Effector CD8-positive, alpha-beta T cell (primary cell): Measurements from ENCODE around the gene FRMD4A.
"Not testable (repeated sequence)": the region's sequence is repeated elsewhere in the genome, so short reads cannot be mapped to it uniquely, and the experiment has no call there.

ENCODE experiments used
- DNase-seq: peaks from one replicate; lab custom pipeline; 2025; lab: John Stamatoyannopoulos, UW

FRMD4A gene

DNA sequence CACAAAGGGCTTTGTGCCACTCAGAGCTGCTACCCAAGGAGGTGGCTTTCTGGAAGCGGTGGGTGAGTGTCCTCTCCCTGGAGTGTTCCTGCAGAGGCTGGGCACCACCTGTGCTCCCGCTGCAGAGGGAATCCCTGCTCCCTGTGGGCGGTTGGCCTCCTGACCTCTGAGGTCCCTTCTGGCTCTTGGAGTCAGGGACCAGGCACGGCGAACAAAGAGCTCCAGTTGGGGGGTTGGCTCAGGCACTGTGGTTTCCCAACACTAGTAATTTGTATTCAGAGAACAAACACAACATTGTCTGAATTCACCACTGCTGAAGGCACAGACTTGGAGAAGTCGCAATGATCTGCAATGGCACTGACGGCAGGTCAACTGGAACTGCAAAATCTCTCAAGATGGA is 415.0 kb downstream of the FRMD4A start:
- no peak for DNase-seq

DNA sequence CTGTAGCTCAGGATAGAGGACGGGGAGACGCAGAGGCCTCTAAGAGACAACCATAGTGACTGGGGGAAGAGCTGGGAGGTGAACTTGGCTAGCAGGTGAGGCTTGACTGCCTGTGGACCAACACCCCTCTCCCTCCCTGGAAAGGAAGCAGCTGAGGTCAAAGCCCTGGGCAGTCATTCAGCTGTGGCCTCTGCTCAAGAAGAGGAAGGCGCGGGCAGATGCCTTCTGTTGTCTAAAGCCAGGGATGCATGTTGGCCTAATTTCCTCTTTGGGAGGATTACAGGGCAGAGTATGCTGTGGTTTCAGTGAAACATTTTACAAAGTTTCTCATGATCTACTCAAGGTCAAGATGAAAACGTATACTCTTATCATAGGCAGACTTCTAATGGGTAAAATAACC is 416.8 kb downstream of the FRMD4A start:
- DNase-seq: no peak

DNA sequence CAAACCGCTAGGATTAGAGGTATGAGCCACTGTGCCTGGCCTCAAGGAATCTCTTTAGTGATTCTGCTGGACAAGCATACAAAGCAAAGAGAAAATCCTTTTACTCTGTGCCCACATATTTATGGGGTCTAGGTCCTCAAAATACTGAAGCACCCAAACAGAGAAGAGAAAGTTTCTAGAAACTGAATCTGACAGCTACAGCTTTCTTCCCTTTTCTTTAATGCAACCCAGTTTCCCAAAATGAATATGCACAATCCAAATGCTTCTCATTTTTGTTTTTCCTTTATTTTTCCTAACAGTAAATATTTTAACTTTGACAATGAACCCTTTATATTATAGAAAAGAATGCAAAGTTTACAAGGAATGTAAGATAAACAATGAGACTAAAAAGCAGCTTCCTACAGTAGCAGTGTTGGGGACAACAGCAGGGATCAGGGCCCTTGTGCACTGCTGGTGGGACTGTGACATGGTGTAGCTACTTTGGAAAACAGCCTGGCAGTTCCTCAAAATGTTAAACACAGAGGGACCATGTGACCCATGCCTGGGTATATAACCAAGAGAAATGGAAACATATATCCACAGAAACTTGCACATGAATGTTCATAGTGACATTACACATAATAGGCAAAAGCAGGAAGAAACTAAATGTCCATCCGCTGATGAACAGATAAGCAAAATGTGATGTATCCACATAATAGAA is 418.8 kb downstream of the FRMD4A start:
- DNase-seq: no peak

DNA sequence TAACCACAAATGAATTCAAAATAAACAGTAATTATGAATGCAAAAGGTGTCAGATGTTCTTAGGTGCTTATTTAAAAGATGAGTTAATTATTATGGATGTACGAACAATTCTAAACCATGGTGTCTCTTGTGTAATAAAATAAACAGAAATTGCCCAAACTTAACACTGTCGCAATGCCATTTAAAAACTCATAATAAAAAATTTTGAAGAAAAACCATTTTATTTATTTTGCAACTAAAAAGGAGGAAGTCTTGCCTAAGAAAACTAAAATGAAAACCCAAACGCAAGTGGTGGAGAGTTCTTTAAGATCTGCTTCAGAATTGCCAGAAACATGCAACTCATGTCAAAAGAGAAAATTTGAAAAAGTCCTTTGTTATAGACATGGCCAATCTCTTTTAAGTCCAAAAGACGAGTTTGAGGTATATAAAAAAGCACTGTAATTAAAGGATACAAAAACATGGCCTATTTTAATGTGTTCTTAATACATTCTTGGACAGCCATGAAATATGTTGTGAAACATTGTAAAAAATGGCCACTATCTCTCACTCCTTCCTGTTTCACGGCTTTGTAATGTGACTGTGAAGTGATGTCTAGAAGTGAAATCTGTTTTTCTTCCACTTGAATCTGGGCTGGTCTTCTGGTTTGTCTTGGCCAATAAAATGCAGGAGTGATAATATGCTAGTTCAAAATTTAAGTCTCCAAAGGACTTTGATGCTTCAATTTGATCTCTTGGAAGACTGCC is 421.0 kb downstream of the FRMD4A start:
- DNase-seq: no peak

DNA sequence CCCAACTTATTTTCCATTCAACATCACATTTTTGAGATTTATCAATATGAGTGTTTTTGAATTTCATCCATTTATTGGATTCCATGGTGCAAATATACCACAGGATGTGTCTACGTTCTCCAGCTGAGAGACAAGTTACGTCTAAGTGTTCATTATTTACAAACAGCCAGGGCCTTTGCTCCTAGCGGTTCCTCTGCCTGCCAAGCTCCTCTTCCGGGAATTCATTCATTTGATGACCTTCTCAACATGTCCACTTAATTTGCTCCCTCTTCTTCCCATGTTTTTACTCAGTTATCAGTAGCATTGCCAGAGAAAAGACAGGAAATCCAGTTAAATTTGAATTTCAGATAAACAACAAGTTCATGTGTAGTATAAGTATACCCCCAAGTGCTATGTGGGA is 422.2 kb downstream of the FRMD4A start:
- DNase-seq: no peak

DNA sequence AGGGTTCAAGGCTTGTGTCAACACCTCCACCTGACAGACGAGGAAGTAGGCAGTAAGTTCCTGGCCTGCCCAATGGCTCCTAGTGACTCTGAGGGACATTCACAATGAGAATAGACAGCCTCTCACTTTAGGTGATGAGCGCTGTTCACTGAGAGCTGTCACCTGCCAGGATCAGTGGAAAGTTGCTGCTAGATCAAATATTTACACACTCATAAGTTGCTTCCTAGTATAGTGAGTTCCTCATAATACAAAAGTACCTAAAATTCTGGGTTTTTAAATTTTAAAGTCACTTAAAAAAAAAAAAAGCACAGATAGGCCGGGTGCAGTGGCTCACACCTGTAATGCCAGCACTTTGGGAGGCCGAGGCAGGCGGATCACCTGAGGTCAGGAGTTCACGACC is 423.2 kb downstream of the FRMD4A start:
- DNase-seq: no peak

DNA sequence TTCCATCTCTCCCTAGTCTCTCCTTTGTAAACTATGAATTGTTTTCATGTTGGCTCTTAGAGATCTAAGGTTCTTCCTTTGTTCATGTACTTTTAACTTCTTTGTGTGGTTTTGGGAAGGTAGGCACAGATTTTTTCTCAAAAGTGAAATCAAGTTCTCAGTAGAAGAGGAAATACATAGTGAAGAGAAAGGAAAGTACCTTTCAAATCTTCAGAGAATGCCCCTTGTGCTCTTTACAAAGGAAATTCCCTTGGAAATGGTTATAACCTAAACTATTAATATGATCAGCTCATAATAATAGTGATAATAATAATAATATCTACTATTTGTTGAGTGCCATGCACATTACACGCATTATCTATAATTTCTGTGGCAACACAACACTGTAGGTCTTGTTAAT is 425.4 kb downstream of the FRMD4A start:
- DNase-seq: no peak

DNA sequence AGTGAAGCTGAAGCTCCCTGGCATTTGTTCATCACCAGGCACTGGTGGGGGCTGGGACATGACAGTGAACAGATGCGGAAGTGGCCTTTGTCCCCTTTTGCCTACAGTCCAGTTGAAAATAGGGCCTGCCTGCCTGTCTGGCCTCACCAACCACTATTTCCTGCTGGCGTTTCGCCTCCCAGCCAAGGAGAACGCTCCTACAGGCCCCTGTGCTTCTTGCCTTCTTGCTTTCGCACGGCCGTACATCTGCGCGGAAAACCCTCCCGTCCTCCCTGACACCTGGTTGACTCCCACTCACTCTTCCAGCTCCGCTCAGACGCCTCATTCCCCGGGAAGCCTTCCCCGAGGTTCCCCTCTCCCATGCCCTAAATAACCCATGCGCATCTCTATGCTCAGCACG is 426.7 kb downstream of the FRMD4A start:
- DNase-seq: no peak

DNA sequence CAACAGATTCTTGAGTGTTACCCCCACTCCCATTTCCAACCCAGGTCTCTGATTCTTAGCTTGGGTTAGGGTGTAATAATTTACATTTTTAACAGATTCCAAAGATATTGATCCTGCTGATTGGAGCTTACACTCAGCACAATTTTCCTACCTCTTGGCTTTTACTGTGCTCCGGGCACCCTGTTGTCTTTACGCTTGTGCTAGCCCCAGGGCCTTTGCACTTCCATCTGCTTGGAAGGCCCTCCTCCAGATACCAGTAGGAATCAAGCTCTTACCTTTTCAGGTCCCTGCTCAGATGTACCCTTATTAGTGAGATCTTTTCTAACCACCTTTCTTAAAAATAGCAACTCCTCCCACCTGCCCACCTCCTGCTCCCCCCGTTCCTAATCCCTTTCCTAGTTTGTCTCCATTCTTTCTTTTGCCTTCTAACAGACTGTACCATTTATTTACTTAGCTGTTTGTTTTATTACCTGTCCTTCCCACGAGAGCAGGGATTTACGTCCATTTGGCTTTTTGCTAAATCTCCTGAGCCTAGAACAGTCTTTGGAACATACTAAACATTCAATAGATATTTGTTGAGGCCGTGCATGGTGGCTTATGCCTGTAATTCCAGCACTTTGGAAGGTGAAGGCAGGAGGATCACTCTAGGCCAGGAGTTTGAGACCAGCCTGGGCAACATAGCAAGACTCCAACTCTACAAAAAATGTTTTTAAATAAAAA is 427.7 kb downstream of the FRMD4A start:
- no peak for DNase-seq

DNA sequence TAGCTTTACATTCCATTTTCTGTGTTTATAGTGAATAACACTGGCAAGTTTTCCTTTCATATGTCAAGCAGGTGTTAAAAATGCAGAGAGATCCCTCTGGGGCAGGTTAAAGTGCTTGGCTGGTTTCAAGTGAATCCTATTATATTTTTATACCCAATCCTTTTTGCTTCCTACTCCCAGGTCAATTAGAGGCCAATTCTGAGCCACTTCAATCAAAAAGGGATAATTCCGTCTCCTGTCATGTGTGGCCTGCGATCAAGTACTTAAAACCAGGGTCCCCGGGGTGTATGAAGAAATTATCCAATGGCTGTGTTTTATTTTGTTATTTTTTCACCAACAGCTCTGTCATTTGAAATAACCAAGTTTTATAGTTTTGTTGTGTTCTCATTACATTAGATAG is 430.8 kb downstream of the FRMD4A start:
- no peak for DNase-seq

DNA sequence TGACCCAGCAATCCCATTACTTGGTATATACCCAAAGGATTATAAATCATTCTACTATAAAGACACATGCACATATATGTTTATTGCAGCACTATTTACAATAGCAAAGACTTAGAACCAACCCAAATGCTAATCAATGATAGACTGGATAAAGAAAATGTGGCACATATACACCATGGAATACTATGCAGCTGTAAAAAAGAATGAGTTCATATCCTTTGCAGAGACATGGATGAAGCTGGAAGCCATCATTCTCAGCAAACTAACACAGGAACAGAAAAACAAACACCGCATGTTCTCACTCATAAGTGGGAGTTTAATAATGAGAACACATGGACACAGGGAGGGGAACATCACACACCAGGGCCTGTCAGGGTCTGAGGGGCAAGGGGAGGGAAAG is 434.6 kb downstream of the FRMD4A start:
- not testable (repeated sequence) for DNase-seq

DNA sequence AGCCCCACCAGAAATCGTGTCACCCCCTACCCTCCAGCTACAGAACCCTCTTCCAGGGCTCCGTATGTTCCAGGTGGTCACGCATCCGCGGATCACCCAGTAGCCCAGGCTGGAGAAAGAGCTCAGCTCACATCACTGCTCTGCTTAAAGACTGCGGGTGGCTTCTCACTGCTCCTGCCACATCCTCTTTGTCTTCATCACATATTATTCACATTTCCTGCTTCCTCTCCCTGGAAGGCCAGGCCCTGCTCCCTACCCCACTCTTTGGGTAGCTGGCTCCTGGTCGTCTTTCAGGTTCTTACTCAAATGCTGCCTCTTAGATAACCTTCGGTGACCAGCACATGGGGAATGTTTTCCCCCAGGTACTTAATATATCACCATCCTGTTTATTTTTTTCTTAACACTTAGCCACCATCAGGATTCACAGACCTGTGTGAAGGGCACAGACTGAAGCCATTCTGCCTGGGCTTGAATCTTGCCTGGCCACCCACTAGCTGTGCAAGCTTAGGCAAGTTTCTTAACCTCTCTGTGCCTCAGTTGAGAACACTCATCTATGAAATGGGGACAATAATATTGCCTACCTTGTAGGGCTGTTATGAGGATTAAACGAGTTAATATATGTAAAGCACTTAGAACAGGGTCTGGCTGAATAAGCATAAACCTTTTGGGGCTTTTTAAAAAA is 436.2 kb downstream of the FRMD4A start:
- no peak for DNase-seq

DNA sequence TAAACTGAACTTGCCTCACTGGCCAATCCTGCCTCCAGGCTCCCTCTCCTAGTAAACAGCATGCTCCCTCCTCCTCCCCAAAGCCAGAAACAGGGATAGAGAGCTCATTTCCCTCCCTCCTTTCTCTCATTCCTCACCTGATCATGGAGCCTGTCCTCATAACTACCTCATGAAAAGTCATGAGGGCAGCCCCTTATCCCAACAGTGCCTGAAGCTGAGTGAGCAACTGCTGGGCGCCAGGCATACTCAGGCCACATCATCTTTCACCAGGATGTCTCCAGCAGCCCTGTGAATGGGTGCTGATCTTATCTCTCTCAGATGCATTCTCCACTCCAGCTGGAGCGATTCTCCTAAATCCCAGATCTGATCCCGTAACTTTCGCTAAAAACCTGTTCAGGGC is 436.8 kb downstream of the FRMD4A start:
- DNase-seq: no peak

DNA sequence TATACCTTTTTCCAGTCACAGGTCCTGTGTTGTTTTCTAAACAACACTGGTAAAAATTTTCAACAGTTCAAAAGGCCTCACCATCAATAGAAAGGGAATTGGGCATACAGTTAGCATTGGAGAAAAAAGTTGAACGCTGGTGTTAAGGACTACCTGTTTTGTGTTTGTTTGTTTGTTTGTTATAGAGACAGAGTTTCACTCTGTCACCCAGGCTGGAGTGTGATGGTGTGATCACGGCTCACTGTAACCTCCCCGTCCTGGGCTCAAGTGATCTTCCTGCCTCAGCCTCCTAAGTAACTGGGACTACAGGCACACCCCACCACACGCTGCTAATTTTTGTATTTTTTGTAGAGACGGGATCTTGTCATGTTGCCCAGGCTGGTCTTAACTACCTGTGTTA is 437.9 kb downstream of the FRMD4A start:
- DNase-seq: no peak

DNA sequence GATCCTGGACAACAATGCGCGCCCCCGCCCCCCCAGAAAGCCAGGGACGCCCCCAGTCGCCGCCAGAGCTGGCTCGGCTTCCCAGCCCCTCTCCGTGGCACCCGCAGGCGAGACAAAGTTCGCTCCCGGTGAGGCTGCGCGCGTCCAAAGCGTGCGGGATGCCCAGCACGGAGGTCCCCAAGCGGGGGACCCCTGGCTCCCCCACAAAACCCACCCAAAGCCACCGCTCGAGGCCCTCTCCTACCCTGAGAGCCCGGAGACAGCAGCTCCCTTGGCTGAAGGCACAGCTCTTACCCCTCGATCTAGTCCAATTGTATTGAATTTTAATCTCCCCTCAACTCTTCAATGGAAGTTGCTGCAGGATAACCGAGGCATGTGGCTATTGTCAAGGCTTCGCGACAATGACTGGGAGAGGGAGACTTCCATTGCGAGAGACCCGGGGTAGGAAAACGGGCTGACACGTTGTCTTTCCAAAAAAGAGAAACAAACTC is 438.7 kb downstream of the FRMD4A start:
- no peak for DNase-seq

DNA sequence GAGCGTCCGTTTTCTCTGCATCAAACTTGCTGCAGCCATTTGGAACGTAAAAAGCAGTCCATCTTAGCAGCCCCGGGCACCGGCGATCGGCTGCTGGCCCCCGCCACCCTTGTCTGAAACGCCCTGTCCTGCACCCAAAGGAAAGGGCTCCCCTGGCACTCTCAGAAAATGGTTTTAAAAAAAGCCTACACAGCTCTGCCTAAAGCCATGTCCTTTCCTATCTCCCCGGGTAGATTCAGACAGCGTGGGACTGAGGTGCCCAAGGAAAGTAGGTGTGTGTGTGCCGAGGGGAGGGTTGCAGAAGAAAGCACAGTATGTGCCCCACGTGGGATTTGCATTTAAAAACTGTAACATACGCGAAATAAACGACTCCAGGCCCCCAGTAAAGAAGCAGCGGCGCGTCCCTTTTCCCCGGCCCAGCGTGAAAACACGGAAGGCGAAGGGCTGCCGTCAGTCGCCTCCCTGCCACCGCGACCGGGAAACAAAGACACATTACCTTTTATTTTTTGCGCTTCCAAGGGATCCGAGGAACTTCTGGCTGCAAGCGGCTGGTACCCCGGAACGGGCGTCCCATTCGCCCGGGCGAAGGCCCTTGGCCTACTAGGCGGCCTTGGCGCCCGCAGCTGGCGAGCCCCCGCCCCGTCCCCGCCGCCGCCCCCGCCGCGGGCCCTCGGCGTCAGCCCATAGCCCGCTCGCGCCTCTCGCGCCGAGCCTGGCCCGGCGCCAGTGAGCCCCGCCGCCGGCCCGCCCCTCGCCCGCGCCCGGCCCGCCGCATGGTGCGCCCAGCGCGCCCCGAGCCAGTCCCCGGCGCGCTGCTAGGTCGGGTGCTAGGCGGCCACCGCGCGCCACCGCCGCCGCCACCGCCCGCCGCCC is 439.4 kb downstream of the FRMD4A start:
- no peak for DNase-seq

DNA sequence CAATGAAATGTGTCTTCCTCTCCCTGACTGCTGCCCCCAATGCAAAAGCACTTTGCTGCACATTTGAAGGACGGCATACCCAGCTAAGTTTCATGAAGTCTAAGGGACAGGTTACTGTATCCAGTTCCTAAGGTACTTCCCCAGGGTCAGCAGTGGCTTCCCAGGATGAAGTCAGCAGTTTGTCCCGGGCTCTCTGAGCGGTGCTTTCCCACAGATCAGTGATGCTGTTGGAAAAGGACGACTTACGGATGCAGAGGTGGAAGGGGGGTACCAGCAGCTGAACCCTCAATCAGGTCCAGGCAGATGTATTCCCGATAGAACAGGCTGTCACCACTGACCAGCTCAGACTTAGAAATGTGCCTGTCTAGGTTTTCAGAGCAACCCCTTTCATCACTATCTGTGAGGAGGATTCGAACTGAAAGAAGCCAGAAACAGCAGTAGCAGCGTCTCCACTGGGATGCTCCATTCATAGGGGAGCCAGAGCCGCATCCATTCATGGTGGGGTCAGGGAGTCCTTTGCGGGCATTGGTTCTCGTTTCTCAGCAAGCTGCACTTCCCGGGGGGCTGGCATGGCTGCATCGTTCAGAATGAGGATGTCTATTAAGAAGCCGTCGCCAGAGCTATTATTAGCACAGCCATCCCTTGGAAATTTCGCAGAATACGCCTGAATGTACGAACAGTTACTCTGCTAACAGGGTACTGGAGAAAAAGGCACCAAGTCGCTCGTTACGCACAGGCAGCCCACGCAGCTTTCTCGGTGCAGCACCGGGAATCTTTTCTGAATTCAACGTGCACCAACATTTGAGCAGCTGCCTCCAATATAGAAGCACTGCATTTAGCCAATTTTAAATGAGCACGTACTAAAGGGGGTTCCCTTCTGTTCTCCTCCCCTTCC is 440.2 kb downstream of the FRMD4A start:
- DNase-seq: no peak

DNA sequence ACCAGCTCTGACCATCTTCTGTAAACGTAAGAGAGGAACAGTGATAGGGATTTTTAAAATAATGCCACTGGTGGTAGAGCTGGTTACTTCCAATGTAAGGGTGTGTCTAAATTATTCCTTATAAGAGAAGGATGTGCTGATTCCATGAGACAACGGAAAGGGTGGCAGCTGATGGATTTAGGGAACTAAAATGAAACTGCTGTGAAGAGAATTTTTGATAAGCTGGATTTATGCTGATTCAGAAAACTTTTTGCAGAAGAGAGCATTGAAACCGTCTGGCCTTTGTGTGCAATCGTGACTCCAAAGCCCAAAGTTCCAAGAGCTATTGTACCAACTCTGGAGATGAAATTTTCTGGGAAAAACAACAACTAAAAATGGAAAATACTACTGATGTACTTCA is 443.0 kb downstream of the FRMD4A start:
- no peak for DNase-seq

DNA sequence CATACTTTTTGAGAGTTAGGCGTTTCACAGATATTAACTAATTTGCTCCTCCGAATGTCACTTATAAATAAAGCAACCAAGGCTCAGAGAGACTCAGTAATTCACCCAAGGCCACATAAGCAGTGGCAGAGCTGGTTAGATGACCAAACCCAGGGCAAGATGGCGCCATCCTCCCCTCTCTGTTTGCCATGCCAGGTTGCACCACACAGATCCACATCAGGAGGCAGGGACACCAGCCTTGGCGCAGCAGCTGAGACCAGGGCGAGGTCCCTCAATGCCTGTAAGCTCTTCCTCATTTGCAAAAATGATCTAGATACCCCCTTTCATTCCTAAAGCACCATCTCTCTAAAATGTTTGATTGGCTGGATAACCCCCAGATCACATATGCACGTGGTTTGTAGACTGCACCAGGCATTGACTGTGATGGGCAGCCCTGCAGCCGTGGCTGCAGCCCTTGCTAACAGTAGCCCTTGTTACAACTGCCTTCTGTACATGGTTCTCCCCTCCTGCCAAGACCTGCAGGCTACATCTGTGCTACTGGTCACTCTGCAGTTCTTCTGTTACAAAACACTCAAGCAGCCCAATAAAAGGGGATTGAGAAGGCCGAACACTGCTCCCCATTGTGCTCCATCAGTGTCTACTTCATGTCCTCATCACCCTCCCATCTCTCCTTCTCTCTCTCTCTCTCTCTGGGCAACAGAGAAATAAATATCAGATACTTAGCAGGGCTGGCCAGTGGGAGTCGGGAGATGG is 445.3 kb downstream of the FRMD4A start:
- DNase-seq: no peak
